Psoas muscle (tissue), 8 donors: ENCODE data around the gene ZNF439. TPM values are rescaled to one million over a fixed set of nuclear protein-coding genes. Genes with fewer than 3 reads are reported as not detected.
"Not testable (repeated sequence)": the region's sequence is repeated elsewhere in the genome, so short reads cannot be mapped to it uniquely, and the experiment has no call there.

Experiments used
- ATAC-seq, 4 donors: fragments of 200-7000 bp; cut with Tn5 transposase; one replicate each; pipeline ENCODE4 v1.9.1; 2020; ENCODE audit warnings: moderate library complexity in 3 of 4, mild to moderate bottlenecking in 2 of 4
- DNase-seq, 2 donors: peaks; one replicate each; pipeline ENCODE4 v3.0.0-alpha.2; 2020
- H3K27ac ChIP-seq: fragments of 200-600 bp; one replicate; pipeline ENCODE4 v1.8.0; 2022
- H3K27me3 ChIP-seq, 3 donors: fragments of 200-600 bp in 1 of 3; one replicate each; pipeline versions ENCODE4 v1.6.1 to v1.8.0; 2013 to 2022; ENCODE audit warnings: low read length in 2 of 3, mild to moderate bottlenecking in 2 of 3, moderate library complexity in 1 of 3; ENCODE audit not compliant: insufficient read depth in 3 of 3
- H3K36me3 ChIP-seq, 2 donors: fragments of 200-600 bp in 1 of 2; one replicate each; pipeline versions ENCODE4 v1.6.1 to v1.8.0; 2013 to 2022; ENCODE audit warnings: low read depth in 1 of 2, mild to moderate bottlenecking in 1 of 2, moderate library complexity in 1 of 2; ENCODE audit not compliant: insufficient read depth in 1 of 2
- H3K4me1 ChIP-seq: fragments of 200-600 bp; one replicate; pipeline ENCODE4 v1.8.0; 2022
- H3K4me3 ChIP-seq: fragments of 200-600 bp; one replicate; pipeline ENCODE4 v1.8.0; 2022; ENCODE audit warnings: mild to moderate bottlenecking
- H3K9me3 ChIP-seq: fragments of 200-600 bp; one replicate; pipeline ENCODE4 v1.8.0; 2022
- WGBS, 3 donors: extraction: QIAGEN DNeasy Blood & Tissue Kit; methylation state at CpG; one replicate each; pipeline versions ENCODE4 v1.1.6 to v1.1.7; 2013; 5-methylcytosine and 5-hydroxymethylcytosine counted together
- intact Hi-C, 2 donors: fragments of 100-400 bp; cut with DNase I; formaldehyde crosslinking; loops; one replicate each; pipeline versions ENCODE4 v1.11.0 to v1.14.2; 2022
- polyA plus RNA-seq, 3 donors: library from polyadenylated mRNA; stranded (reverse); fragments of 200-250 nt; gene quantifications; one replicate each; pipeline ENCODE4 v1.2.3, GENCODE V29; 2013
- total RNA-seq, 4 donors: library from RNA; stranded (reverse); fragmentation: NEBNext Ultra II Directional in 2 of 4; extraction: Animal tissue kit (Norgen Biotek cat#: 25700) in 2 of 4; gene quantifications; one replicate each; pipeline versions ENCODE4 v1.2.1 to v1.2.4, GENCODE V29; 2021 to 2023
- TF ChIP-seq, protein P1 (sequence below): fragments of 200-600 bp; IDR thresholded peaks from one replicate; pipeline ENCODE4 v1.8.0; 2022; ENCODE audit warnings: antibody characterized with exemption
- donor health status: healthy with polysubstance abuse.
- donor health status: DM: no; HTN: no; CAD: no; lungs with moderate emphysema.
- donor health status: Bipolar disorder and iron deficiency.
- donor health status: healthy.
- donor health status: DM: yes; HTN: yes; CAD: no.
- donor health status: DM: no; HTN: no; CAD: no.
- donor health status: DM: no; HTN: no; CAD: no.
- donor health status: DM: yes; HTN: yes; CAD: no.

The ZNF439 gene
- total and polyA plus RNA-seq, 7 donors = 0.17 to 2.4 (median 0.36) TPM

DNA sequence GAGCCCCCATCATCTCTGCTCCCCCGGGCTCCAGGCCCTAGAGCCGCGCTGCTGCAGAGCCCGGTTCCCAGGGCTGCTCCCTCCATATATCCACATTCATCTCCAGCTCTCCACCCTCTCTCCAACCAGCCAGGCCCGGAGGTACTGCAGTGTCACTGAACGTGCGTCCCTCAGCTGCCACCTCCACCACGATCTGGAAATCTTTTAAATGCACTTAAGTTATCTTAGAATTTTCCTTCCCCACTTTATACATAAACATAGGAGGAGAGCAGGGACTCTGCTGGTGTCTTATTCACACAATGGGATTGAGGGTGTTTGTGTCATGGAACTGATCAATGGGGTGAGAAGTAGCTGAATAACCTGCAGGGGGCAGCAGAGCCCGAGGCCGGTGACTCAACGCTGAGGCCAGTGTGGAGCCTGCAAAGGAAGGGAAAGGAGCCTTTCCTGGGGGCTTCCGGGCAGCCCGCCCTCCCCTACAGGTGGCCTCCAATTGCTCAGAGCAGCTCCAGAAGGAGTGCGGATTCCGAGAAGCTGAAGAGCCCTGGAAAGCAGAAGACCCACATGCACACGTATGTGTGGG lies 31.3 kb downstream of the ZNF439 start:
- H3K36me3 ChIP-seq, H3K4me3 ChIP-seq, H3K9me3 ChIP-seq, H3K27me3 ChIP-seq, H3K27ac ChIP-seq, H3K4me1 ChIP-seq: not testable (repeated sequence)
- DNase-seq (peak in 1 of 2 donors; percentile 20), ATAC-seq (peak in 1 of 4 donors; percentile 60)
- TF ChIP-seq, protein P1, sequence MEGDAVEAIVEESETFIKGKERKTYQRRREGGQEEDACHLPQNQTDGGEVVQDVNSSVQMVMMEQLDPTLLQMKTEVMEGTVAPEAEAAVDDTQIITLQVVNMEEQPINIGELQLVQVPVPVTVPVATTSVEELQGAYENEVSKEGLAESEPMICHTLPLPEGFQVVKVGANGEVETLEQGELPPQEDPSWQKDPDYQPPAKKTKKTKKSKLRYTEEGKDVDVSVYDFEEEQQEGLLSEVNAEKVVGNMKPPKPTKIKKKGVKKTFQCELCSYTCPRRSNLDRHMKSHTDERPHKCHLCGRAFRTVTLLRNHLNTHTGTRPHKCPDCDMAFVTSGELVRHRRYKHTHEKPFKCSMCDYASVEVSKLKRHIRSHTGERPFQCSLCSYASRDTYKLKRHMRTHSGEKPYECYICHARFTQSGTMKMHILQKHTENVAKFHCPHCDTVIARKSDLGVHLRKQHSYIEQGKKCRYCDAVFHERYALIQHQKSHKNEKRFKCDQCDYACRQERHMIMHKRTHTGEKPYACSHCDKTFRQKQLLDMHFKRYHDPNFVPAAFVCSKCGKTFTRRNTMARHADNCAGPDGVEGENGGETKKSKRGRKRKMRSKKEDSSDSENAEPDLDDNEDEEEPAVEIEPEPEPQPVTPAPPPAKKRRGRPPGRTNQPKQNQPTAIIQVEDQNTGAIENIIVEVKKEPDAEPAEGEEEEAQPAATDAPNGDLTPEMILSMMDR = peak; percentile 42
- intact Hi-C loops = loop anchor here (2.0 to 5.0 kb wide), 4 partner anchors 83 to 263 kb away; partner anchors contain the start of gene ZNF20 (in 1 of the 2)
- WGBS, 3 donors = 75 to 82% (median 77%) methylated on average over 16 of the region's 16 CpGs

- H3K27ac ChIP-seq = no peak overlapping the region
- DNase-seq = no peak
- intact Hi-C loops = loop anchor here (2.0 to 5.0 kb wide), 4 partner anchors 84 to 262 kb away; partner anchors contain the start of gene ZNF20 (in 1 of the 2)
- no peak for ATAC-seq
- no peaks in the 10 kb centered on the region for H3K27me3 ChIP-seq
- H3K9me3 ChIP-seq = no peaks in the 10 kb centered on the region
- TF ChIP-seq, protein P1 = no peak
- no peaks in the 10 kb centered on the region for H3K36me3 ChIP-seq
- peaks cover 2% of the 10 kb centered on the region for H3K4me1 ChIP-seq
- H3K4me3 ChIP-seq = no peak overlapping the region
- WGBS, 3 donors = 87 to 92% (median 88%) methylated on average over 12 of the region's 12 CpGs
Measured at GRCh38 chr19:11880598-11880997, 32.1 kb downstream of the ZNF439 start.

DNA sequence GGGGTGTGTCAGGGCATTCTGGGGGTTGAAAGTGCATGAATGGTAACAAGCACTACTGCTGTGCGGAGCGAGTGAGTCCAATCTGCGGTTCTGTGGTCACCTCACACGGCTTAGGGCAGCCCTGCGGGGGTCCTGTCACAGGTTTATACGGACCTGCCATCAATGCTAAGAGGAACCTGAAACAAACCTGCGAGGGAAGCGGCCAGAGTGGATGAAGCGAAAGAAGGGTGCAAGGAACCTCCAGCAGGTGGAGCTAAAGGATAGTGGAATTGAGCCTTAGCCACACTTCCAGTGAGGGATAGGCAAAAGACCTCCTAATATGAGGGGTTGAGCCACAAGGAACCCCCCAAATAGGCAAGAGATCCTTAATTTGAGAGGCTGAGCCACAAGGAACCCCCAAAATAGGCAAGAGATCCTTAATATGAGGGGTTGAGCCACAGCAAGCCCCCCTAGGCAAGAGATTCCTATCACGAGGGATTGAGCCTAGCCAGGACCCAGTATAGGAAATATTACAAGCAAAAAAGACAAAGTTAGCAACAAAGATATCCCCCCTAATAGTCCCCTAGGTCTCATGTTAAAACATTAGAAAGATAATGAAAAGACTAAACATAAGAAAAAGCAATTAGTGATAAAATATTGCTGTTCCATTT lies 32.8 kb downstream of the ZNF439 start:
- Histone ChIP-seq H3K4me1 (peaks cover 2% of the 10 kb centered on the region), H3K27ac (no peak overlapping the region), H3K9me3 (no peaks in the 10 kb centered on the region), H3K27me3 (no peaks in the 10 kb centered on the region), H3K4me3 (no peak overlapping the region), H3K36me3 (no peaks in the 10 kb centered on the region)
- peak in 1 of 2 donors; percentile 16 for DNase-seq
- WGBS, 3 donors = 14 to 15% (median 14%) methylated on average over 10 of the region's 10 CpGs
- peak; percentile 57 to 89 (median 66) for ATAC-seq
- TF ChIP-seq, protein P1 = peak; percentile 68
- intact Hi-C loops = loop anchor here (1.0 to 5.0 kb wide), 5 partner anchors 84 to 261 kb away; partner anchors contain the start of gene ZNF20 (in 1 of the 2)

GRCh38 chr19:11882606-11883005 lies 34.1 kb downstream of the ZNF439 start:
- no peak overlapping the region for H3K27ac ChIP-seq
- DNase-seq (no peak), ATAC-seq (no peak)
- WGBS, 3 donors = 63 to 67% (median 65%) methylated on average over 2 of the region's 2 CpGs
- TF ChIP-seq, protein P1 = no peak
- H3K9me3 ChIP-seq = no peaks in the 10 kb centered on the region
- H3K27me3 ChIP-seq = no peaks in the 10 kb centered on the region
- peaks cover 2% of the 10 kb centered on the region for H3K4me1 ChIP-seq
- no peak overlapping the region for H3K4me3 ChIP-seq
- intact Hi-C loops = loop anchor here in 1 of 2 donors (5.0 kb wide), 2 partner anchors 110 to 260 kb away; partner anchors contain the start of gene ZNF20
- no peaks in the 10 kb centered on the region for H3K36me3 ChIP-seq
